HG02870 (cell line): Measurements from ENCODE around the gene KRT13.
"Not testable (repeated sequence)": the region's sequence is repeated elsewhere in the genome, so short reads cannot be mapped to it uniquely, and the experiment has no call there.

Source experiments
- ATAC-seq: cut with Tn5 transposase; IDR thresholded peaks from one replicate; pipeline ENCODE4 v1.9.1; 2021; ENCODE audit warnings: mild to moderate bottlenecking, moderate library complexity; ENCODE audit not compliant: unreplicated experiment

Gene KRT13

GRCh38 chr17:41505007-41505808 lies at the start of gene KRT13:
Gene KRT13, minus strand, starts transcription at chr17:41505612. Its CDS starts 62 bp downstream, at chr17:41505550.
- ATAC-seq = no peak

- no peak for ATAC-seq
Observed at GRCh38 chr17:41553987-41554680, 48.7 kb upstream of the KRT13 start.

- ATAC-seq = no peak
Observed at GRCh38 chr17:41553176-41553575, 47.8 kb upstream of the KRT13 start.

GRCh38 chr17:41552455-41552854 lies 47.0 kb upstream of the KRT13 start:
- no peak for ATAC-seq

- no peak for ATAC-seq
Observed at GRCh38 chr17:41551365-41551764, 46.0 kb upstream of the KRT13 start.

- ATAC-seq = no peak
Observed at GRCh38 chr17:41549596-41550039, 44.2 kb upstream of the KRT13 start.

GRCh38 chr17:41548844-41549595 lies 43.6 kb upstream of the KRT13 start:
- peak; percentile 54 for ATAC-seq

- ATAC-seq = no peak
Observed at GRCh38 chr17:41547921-41548843, 42.8 kb upstream of the KRT13 start.

GRCh38 chr17:41547378-41547841 lies 42.0 kb upstream of the KRT13 start:
- ATAC-seq = no peak

- ATAC-seq = no peak
Observed at GRCh38 chr17:41546819-41547218, 41.4 kb upstream of the KRT13 start.

GRCh38 chr17:41545829-41546410 lies 40.5 kb upstream of the KRT13 start:
- ATAC-seq = no peak

- ATAC-seq = no peak
Observed at GRCh38 chr17:41544935-41545334, 39.5 kb upstream of the KRT13 start.

GRCh38 chr17:41544491-41544892 lies 39.1 kb upstream of the KRT13 start:
- ATAC-seq = no peak

GRCh38 chr17:41542786-41543185 lies 37.4 kb upstream of the KRT13 start:
- ATAC-seq = not testable (repeated sequence)

- ATAC-seq = no peak
Observed at GRCh38 chr17:41542357-41542756, 36.9 kb upstream of the KRT13 start.

GRCh38 chr17:41540921-41541625 lies 35.7 kb upstream of the KRT13 start:
- no peak for ATAC-seq

GRCh38 chr17:41539979-41540701 lies 34.7 kb upstream of the KRT13 start:
- ATAC-seq = no peak

- no peak for ATAC-seq
Observed at GRCh38 chr17:41539071-41539492, 33.7 kb upstream of the KRT13 start.

- ATAC-seq = no peak
Observed at GRCh38 chr17:41538565-41538991, 33.2 kb upstream of the KRT13 start.
